ENCODE measurements around the gene MARVELD1.

MARVELD1 gene

GRCh38 chr10:97755718-97756117 is 42.2 kb downstream of the MARVELD1 start:
- DNase-seq (ENCODE audit: low read depth): no peak

GRCh38 chr10:97757471-97757870 is 43.9 kb downstream of the MARVELD1 start:
- no peak for DNase-seq (ENCODE audit: low read depth)

GRCh38 chr10:97759158-97759887 is 45.8 kb downstream of the MARVELD1 start:
- no peak for DNase-seq (ENCODE audit: low read depth)

- DNase-seq (ENCODE audit: low read depth): no peak
These were observed 46.4 kb downstream of the MARVELD1 start for GRCh38 chr10:97759946-97760345.

GRCh38 chr10:97760461-97761257 is 47.1 kb downstream of the MARVELD1 start:
- DNase-seq (ENCODE audit: low read depth): no peak

GRCh38 chr10:97761331-97761865 is 47.9 kb downstream of the MARVELD1 start:
- DNase-seq (ENCODE audit: low read depth): no peak

- no peak for DNase-seq (ENCODE audit: low read depth)
These were observed 48.5 kb downstream of the MARVELD1 start for GRCh38 chr10:97762056-97762455.

- no peak for DNase-seq (ENCODE audit: low read depth)
These were observed 49.3 kb downstream of the MARVELD1 start for GRCh38 chr10:97762816-97763215.

GRCh38 chr10:97763411-97763810 is 49.9 kb downstream of the MARVELD1 start:
- no peak for DNase-seq (ENCODE audit: low read depth)

- DNase-seq (ENCODE audit: low read depth): no peak
These were observed 50.4 kb downstream of the MARVELD1 start for GRCh38 chr10:97763947-97764346.

GRCh38 chr10:97764519-97764931 is 51.0 kb downstream of the MARVELD1 start:
- no peak for DNase-seq (ENCODE audit: low read depth)

GRCh38 chr10:97765201-97765600 is 51.7 kb downstream of the MARVELD1 start:
- DNase-seq (ENCODE audit: low read depth): no peak

- DNase-seq (ENCODE audit: low read depth): no peak
These were observed 52.7 kb downstream of the MARVELD1 start for GRCh38 chr10:97766106-97766810.

- no peak for DNase-seq (ENCODE audit: low read depth)
These were observed 53.7 kb downstream of the MARVELD1 start for GRCh38 chr10:97766996-97767924.
